ENCODE results near the gene BTG1.
"Not testable (repeated sequence)": the region's sequence is repeated elsewhere in the genome, so short reads cannot be mapped to it uniquely, and the experiment has no call there.

Gene BTG1

GRCh38 chr12:92147491-92147890 lies 1.8 kb upstream of the BTG1 start:
- DNase-seq (ENCODE audit: low spot score), result no peak

DNA sequence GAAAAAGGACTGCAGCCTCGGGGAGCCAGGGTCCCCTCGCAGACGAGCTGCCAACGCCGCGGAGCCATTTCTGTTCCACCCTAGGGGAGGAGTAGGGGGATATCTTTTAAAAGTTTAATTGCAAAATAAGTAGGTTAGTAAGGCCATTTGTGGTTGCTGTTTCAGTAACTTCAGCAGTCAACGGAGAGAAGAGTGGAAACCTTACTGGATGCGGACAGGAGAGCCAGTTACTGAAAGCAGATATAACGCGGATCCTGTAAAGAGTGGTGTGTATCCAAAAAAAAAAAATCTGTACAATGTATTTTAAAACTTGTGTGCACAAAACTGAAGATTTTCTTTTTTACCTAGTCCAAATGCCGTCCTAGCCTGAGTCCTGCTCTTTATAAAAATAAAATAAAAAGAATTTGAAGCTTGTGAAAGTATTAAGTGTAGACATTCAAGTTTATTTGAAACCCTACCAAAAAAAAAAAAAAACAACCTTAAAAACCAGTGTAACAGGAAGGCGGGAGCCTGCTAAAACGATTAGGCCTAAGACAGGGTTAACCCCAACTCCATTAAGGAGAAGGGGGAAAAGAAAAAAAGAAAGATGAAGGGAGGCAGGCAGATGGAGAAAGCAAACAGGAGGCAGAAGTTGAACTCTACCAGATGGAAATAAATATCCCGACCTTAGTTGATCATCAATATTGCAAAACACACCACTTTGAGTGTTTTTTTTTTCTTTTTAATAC lies 1.0 kb upstream of the BTG1 start:
- no peak for DNase-seq (ENCODE audit: low spot score)

GRCh38 chr12:92145481-92145730 lies 240 bp downstream of the BTG1 start:
- DNase-seq (ENCODE audit: low spot score), result no peak

- peak; percentile 76 for DNase-seq (ENCODE audit: low spot score)
Observed at GRCh38 chr12:92144631-92145480, 790 bp downstream of the BTG1 start.

DNA sequence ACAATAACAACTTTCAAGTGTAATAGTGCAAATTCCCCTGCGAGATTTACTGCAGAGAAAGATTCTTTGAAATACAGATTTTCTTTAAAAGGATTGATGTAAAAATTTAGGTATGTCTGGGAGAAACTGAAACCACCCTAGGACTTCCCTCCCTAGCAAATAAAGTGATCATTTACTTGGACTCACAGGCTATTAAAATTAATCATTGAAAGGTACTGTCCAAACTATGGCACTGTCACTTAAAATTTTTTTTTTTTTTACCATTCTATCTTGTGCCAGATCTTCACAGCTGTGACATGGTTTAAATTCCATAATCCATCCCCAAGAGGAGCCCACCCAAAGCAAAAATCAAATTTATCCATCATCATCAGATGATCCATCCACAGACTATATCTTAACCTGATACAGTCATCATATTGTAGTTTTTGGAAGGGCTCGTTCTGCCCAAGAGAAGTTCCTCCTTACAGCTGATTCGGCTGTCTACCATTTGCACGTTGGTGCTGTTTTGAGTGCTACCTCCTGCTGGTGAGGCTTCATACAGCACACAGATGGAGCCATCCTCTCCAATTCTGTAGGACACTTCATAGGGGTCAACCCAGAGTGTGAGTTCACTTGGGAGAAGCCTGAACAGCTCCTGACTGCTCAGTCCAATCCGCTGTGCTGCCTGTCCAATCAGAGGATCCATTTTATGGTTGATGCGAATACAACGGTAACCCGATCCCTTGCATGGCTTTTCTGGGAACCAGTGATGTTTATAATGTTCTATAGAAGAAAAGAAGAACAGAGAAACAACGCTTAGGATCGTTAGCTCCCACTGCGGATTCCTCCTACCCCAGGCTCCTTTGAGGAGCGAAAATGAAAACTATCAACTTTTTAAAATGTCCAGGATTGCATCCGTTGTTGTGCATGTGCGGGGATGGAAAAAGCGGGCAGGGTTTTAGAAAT lies 1.7 kb downstream of the BTG1 start:
- peak; percentile 84 for DNase-seq (ENCODE audit: low spot score)

DNA sequence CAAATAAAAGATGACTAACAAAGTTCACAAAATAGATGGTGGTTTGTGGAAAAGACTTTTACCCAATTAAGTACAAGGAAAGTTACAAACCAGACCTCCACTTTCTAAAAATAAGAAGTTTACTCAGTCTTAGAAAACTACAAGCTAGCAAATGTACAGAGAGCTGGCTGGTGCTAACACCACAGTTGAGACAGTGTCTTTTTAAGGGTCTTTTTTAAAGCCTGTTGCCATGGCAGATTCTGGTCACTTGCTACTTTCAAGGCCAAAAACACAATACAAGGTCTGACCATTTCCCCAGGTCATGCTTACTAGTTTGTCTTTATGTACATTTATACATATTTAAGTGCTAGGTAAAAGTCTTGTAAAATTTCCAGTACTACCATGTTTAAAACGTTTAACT lies 2.4 kb downstream of the BTG1 start:
- DNase-seq (ENCODE audit: low spot score), result no peak

DNA sequence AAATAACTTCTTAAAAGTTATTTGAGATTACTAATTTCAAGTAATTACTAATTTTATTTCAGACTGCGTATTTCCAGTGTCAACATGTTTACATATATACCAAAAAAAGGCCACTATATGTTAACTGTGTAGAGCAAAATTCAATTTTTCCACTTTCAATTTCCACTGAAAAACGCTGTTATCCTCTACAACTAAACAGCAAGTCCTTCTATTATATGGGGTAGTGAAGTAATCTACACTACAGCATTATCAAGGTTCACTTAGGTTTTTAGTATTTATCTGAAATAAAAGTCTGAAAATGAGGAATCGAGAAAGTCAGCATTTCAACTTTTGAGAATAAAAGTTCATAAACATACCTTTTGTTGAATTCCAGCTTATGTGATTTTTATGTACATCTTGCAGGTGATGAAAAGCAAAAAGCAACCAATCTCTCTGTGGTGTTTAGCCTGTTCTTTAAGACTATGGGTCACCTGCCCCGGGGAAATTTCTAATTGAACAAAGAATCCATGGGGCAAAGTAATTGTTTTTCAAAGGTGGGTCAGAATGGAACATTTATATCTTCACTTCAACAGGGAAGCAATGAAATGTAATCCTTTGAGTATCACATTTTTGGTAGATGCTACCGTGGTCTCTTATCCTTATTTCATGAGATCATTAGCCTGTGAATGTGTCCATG lies 3.3 kb downstream of the BTG1 start:
- DNase-seq (ENCODE audit: low spot score), result no peak

DNA sequence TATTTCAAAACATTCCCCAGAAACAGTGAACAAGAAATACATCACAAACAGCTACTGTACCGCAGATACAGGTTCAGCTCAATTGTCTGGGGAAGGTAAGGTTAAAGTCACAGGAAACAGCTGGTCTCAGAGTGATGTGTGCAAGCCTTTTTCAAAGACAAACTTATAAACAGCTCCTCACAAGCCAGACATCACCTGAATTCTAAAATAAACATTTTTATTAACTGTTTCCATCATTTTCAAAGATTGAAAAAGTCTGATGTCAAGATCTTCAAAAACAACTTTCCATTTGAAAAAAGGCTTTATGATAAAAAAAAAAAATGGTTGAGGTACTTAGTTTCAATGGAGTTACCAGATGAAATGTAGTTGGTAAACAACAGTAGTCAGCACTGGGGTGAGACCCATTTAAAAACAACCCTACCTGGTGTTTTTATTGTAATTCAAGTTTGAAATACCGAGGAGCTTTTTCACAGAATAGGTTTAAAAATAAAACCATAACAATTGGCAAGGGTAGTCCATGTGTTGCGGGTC lies 4.0 kb downstream of the BTG1 start:
- no peak for DNase-seq (ENCODE audit: low spot score)

DNA sequence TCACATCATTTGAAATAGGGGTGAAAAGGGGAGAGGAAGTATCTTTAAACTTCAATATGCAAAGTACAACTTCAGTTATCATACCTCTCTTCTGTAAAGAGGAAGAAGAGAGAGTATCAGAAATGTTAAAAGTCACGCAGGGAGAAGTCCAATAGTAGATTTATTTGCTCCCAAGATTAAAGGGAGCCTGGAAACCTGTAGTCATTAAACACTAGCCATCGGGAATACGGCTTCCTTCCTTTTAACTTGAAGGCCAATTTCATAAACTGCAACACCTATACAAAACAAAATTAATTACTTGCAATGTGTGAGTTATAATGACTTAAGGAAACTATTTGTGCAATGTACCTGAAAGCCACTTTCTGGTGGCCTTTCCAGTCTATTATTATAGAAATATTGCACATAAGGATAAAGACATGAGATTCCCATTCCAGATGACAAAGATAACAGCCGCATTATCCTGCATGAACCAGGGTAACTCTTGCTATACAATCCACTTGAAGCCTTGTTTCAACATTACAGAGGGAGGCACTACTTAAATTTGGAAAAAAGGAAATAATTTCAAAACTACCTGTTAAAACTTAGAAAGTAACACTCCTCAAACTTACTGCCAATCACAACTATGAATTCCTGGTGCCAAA lies 4.6 kb downstream of the BTG1 start:
- no peak for DNase-seq (ENCODE audit: low spot score)

DNA sequence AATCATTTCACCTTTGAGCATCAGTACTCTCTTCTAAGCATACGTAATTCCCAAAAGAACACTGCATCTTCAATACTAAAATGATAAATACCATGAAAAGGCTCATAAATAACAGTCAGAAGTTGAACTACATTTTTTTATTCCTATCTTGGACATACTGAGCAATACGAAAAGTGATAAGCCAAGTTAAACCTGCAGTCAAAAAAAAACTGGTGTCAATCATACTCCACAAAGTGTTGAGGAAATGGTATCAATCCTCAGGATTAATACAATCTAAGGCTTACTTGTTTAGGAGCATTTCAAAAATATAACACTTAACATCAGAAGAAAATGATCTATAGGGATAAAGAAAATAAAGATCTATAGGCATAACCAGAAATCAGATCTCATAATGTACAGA lies 5.5 kb downstream of the BTG1 start:
- no peak for DNase-seq (ENCODE audit: low spot score)

GRCh38 chr12:92139634-92140150 lies 6.0 kb downstream of the BTG1 start:
- no peak for DNase-seq (ENCODE audit: low spot score)

GRCh38 chr12:92138626-92139025 lies 7.0 kb downstream of the BTG1 start:
- no peak for DNase-seq (ENCODE audit: low spot score)

DNA sequence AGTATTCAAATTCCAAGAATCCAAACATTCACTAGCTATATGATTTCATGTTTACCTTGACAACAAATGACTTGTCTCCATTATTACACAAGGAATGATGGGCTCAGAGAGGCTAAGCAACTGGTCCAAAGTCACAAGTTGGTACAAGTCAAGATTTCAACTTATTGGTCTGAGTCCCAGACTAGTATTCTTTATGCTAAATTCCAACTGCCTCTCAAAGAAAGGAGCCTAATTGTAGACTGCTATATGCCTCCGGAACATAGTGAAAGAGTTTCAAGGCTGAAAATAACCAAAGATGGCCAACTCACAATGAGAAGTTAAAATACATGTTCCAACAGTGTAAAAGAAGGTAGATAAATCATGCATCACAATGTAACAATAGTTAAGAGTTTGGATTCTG lies 7.5 kb downstream of the BTG1 start:
- DNase-seq (ENCODE audit: low spot score), result no peak

- no peak for DNase-seq (ENCODE audit: low spot score)
Observed at GRCh38 chr12:92136965-92137721, 8.5 kb downstream of the BTG1 start.

DNA sequence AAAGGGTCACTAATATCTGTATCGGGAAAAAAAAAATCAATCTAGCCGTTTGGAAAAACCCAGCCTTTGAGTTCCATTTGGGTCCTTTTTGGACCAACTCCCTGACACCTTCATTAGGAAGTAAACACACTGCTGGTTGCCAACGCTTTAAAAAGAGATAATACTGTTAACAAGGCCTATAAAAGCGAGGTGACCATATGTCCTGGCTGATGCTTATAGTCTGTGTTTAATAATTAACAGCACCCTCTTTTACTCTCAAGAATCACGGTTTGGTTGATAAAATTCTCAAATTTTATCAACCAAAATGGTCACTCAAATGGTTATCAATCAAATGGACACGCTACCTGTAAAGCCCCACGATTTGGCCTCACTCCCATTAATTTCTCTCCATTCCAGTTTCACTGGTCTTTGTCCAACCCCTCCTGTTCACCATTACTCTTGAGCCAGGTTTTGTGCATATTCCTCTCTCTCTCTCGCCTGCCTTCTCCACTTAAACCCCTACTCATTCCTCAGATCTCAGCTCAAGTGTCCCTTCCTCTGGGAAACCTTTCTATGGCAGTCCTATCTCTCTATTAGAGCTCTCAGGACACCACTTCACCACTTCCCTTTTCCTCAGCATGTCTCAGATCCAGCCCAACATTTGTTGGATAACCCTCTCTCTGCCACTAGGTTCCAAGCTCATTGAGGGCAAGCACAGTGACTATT lies 9.5 kb downstream of the BTG1 start:
- DNase-seq (ENCODE audit: low spot score), result no peak

DNA sequence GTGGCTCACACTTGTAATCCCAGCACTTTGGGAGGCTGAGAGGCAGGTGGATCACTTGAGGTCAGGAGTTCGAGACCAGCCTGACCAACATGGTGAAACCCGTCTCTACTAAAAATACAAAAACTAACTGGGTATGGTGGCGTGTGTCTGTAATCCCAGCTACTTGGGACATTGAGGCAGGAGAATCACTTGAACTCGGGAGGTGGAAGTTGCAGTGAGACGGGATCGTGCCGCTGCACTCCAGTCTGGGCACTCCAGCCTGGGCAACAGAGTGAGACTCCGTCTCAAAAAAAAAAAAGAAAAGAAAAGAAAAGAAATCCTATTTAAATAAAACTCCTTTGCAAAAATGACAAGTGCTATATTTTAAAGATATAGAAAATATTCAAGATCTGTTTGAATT lies 10.1 kb downstream of the BTG1 start:
- DNase-seq (ENCODE audit: low spot score), result not testable (repeated sequence)

- DNase-seq (ENCODE audit: low spot score), result no peak
Observed at GRCh38 chr12:92134638-92135274, 10.9 kb downstream of the BTG1 start.

GRCh38 chr12:92133795-92134637 lies 11.6 kb downstream of the BTG1 start:
- no peak for DNase-seq (ENCODE audit: low spot score)
